DMS53 treated with DMSO at 0.1 percent for 48 hours (cell line): ENCODE data around the gene TRIO.
"Not testable (repeated sequence)": the region's sequence is repeated elsewhere in the genome, so short reads cannot be mapped to it uniquely, and the experiment has no call there.

ENCODE experiments used
- DNase-seq: peaks from one replicate; lab custom pipeline; 2025; ENCODE audit not compliant: unreplicated experiment; lab: John Stamatoyannopoulos, UW

Gene TRIO

DNA sequence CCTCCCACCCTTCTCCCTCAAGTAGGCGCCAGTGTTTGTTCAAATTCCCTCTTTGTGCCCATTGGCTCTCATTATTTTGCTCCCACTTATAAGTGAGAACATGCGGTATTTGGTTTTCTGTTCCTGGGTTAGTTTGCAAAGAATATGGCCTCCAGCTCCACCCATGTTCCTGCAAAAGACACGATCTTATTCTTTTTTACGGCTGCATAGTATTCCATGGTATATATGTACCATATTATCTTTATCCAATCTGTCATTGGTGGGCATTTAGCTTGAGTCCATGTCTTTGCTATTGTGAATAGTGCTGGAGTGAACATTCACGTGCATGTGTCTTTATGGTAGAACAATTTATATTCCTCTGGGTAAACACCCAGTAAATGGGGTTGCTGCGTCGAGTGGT lies 375.5 kb downstream of the TRIO start:
- no peak for DNase-seq

DNA sequence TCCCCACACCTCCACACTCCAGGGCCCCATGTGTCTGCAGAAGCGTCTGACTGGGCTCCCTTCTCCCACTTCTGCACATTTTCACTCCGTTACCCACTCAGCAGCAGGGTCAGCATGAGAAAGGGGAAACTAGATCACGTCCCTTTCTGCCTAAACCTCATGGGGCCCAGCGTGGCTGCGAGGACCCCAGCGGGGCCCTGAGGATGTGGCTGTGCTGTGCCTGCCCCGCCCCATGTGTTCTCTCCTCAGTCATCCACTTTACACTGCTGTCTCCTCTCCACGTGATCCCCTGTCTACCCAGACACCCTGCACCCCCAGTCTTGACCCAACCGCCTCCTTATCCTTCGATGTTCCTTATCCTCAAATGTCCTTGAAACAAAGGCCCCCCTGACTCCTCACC lies 378.6 kb downstream of the TRIO start:
- no peak for DNase-seq

DNA sequence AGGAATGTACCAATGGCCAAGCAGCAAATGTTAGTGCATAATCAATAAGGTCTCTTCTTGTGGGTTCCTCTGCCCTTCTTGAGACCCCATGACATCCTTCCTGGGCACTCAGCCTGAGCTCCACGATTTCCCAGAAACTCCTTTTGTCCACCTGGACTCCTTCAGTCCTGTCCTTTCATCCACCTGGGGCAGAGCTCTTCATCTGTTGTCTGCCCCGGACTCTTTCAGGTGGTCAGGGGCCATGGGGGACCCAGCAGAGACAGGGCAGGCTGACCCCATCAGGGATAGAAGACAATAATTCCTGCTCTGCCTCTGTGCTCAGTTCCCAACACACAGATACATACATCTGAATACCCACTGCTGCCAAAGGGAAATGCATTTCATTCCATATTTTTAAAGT lies 379.6 kb downstream of the TRIO start:
- DNase-seq, result no peak

DNA sequence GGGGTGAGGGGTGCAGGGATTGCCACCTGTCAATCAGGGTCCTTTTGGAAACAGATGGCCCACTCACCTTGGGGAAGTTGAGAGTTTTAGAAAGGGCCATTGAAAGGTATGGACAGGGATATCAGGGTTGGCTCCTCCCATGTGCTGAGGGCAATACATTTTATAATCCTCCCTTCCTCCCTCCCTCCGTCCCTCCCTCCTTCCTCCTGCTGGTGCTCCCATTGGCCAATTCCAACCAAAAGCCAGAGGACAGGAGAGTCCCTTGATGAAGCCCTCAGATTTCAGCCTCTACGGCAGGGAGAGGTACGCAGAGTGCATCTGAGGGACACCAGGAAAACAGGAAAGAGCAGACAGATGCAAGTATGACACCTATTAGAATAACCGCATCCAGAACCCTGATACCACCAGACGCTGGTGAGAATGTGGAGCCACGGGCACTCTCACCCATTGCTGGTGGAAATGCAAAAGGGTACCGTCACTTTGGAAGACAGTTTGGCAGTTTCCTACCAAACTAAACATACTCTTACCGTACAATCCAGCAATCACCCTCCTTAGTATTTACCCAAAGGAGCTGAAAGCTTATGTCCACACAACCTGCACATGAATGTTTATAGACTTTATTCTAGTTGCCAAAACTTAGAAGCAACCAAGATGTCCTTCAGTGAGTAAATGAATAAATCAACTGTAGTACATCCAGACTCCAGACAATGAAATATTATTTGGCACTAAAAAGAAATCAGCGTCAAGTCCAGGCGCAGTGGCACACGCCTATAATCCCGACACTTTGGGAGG lies 380.3 kb downstream of the TRIO start:
- DNase-seq, result no peak

DNA sequence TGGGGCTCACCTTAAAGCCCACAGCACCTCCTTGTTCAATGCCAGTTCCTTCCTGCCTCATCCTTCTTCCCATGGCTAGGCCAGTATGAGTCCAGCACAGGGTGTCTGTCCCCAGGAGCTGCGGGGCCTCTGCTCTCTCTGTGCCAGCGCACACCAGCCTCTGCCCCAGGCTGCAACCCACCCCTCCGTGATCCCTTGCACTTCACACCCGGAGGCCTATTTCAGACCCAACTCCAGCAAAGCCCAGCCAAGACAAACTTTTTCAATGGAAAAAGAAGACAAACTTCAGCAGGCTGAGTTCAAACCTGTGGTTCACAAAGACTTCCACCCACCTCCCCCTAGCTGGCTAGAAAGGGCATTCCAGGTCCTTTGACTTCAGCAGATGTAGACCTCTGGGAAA lies 382.3 kb downstream of the TRIO start:
- no peak for DNase-seq

DNA sequence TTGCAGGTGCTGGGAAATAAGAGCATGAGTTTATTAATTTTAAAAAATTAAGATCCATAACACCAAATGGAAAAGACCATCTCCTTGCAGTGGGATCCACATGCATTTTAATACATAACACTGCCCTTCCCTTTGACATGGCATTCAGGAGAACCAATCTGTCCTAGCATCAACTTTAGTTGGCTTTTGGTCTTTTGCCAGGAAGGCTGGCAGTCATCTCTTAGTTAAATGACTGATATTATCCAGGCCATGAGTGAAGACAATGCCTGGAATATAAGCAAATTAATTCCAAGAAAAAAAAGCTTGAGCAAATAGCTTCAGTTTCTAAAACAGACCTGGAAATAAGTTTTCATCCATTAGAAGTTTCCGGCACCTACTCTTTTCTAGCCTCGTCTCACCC lies 383.4 kb downstream of the TRIO start:
- DNase-seq, result no peak

DNA sequence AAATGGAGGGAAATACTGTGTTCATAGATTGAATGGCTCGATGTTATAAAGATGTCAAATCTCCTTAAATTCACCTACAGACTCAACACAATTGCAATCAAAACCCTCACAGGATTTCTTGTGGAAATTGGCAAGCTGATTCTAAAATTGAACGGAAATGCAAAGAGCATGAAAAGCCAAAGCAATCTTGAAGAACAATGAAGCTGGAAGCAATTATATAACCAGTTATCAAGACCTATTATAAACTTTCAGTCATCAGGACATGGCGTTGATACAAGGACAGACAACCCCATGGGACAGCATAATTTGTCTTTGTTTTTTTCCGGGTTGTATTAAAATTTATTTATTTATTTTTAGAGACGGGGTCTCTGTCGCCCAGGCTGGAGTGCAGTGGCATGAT lies 385.0 kb downstream of the TRIO start:
- DNase-seq, result no peak

DNA sequence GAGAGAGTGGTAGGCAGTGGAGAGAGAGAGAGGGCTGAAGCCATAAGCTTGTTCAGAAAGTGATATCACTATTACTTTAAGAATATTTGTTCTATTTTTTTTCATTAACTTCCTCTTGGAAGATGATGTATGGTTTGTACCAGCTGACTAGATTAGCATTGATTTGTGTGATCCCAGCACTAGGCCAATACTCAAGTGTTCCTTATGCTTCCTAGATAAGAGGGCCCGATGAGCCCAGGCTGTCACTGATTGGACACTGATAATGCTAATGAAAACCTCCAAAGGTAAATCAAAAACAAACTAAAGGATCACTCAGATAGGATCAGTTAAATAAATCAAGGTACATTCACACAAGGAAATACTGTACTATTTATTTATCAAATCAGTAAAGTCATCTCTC lies 385.8 kb downstream of the TRIO start:
- DNase-seq, result no peak

DNA sequence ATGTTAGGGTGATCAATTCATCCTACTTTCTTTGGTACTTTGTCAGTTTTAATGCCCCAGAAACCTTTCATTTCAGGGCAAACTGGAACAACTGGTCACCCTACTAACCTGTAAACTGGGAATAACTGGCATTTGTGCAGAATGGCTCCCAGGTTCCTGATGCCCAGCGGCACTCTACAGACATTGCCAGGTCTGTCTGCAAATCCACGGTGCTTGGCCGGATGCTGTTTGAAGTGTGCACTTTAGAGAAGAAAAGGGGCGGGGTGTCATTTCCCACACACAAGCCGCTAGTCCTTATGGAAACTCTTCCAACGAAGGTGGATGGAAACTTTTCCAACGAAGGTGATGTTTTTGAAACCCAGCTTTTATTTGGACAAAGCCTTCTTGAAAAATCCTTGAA lies 388.5 kb downstream of the TRIO start:
- DNase-seq, result no peak

DNA sequence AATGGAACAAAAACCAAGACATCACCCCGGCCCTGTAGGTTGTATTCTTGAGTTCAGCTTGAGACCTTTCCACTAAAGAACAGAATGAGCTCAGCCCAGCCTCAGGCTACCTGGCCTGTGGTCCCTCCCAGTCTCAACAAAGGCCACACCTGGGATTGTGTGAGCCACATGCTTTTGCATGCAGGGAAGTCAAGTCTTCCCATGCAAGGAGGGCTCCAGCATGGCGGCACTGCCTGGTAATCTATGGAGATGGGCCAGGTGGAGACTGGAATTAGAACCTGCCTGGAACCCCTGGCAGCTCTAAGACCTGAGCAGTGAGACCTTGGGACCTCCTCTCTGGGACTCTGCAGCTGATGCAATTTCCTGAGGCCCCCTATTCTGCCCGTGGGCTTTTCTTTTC lies 389.0 kb downstream of the TRIO start:
- no peak for DNase-seq

DNA sequence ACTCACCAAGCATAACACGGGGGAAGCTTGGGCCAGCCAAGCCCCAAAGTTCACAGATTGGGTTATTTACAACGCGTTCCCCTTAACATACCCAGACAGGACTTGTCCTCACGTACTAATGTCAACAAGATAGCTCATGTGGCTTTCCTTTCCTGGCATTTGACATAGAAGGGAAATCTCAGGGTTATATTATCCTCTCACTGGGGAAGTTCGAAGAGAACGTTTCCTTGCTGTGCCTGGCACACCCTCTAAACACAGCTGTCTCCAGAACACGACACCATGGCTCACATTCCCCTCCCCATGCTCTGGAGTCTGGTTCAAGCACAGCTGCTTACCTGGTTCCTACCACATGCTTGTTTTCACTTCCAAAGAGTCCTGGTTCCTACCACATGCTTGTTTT lies 391.6 kb downstream of the TRIO start:
- no peak for DNase-seq

DNA sequence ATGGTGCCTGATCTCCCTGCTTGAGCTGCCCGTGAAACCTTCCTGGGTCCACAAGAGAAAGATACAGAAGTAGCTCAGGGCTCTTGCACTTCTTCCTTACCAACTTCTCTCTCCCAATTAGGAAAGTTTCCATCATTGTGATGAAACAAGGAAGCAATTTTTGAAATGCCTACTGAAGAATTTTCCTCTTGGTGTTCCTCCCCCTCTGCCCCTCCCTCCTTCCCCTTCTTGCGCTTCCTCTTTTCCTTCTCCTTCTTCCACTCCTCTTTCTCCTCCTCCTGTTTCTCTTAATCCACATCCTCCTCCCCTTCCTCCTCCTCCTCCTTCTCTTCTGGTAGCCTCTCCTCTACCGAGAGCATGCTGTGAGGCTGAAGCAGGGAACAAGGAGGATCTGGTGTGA lies 402.2 kb downstream of the TRIO start:
- no peak for DNase-seq

DNA sequence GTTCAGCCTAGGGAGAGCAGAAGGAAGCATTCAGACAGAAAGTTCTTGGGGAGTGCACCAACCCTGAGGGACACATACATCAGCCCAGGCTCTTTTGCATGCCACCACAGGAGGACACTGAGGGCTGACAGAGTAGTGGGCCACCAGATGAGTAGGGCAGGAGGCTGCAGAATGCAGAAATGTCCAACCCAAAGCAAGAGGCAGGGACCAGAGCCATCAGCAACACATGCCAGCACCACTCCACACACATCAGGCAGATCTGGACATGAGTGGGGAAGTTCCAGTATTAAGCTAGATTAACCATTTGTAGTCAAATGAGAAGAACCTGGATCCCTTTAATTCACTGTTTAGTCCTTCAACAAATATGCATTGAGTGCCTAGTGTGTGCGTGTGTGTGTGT lies 402.7 kb downstream of the TRIO start:
- no peak for DNase-seq

DNA sequence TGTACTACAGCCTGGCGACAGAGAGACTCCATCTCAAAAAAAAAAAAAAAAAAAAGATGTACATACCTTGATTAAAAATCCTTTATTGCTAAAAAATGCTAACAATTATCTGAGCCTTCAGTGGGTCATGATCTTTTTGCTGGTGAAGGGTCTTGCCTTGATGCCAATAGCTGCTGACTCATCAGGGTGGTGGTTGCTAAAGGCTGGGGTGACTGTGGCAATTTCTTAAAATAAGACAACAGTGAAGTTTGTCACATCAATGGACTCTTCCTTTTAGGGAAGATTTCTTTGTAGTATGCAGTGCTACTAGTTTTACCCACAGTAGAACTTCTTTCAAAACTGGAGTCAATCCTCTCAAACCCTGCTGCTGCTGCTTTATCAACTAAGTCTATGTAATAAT lies 404.5 kb downstream of the TRIO start:
- DNase-seq, result no peak

DNA sequence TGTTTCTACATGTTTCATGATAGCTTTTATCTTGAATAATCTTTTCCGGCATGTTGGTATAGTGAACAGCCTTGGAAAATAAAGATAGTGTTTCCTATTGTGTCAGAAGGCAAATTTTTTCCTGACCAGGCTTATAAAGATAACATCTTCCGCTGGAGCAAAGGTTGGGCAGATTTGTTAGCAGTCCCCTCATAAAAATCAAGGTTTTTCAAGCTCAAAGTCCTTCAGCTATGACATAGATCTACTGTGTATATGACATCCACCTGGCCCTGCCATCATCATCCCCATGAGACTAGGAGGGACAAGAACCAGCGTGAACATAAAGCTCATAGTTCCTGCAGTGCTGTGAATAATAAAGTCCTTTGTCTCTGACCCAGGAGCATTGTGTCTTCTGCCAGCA lies 408.1 kb downstream of the TRIO start:
- no peak for DNase-seq

DNA sequence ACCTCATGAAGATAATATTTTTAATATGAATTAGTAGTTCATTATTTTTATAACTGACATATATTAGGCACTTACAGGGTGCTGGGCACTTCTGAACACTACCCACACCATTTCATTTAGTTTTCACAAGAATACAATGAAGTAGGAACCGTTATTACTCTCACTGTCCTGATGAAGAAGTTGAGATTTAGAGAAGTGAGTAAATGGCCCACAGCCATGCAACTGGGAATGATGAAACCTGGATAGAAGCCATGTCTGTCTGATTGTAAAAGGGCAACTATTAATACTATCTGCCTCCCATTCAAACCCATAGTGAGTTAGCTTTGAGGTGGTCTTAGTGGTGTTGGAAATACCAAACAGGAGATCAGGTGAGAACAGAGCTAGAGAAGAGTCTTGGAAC lies 408.9 kb downstream of the TRIO start:
- no peak for DNase-seq

DNA sequence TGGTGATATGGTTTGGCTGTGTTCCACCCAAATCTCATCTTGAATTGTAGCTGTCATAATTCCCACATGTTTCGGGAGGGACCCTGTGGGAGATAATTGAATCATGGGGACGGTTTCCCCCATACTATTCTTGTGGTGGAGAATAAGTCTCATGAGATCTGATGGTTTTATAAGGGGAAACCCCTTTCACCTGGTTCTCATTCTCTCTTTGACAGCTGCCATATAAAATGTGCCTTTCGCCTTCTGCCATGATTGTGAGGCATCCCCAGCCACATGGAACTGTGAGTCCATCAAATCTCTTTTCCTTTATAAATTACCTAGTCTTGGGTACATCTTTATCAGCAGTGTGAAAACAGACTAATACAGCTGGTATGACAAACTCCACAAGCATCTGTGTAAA lies 411.1 kb downstream of the TRIO start:
- DNase-seq, result not testable (repeated sequence)

DNA sequence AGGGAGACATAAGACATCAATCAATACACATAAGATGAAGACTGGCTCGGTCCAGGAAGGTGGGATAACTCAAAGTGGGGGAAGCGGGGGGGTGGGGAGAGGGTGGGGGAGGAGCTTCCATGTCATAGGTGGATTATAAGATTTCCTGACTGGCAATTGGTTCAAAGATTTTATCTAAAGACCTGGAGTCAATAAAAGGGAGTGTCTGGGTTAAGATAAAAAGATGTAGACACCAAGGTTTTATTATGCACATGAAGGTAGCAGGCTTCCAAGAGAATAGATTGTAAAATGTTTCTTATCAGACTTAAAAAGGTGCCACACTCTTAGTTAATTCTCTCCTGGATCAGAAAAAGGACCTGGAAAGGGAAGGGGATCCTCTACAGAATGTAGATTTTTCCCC lies 412.9 kb downstream of the TRIO start:
- DNase-seq, result no peak

DNA sequence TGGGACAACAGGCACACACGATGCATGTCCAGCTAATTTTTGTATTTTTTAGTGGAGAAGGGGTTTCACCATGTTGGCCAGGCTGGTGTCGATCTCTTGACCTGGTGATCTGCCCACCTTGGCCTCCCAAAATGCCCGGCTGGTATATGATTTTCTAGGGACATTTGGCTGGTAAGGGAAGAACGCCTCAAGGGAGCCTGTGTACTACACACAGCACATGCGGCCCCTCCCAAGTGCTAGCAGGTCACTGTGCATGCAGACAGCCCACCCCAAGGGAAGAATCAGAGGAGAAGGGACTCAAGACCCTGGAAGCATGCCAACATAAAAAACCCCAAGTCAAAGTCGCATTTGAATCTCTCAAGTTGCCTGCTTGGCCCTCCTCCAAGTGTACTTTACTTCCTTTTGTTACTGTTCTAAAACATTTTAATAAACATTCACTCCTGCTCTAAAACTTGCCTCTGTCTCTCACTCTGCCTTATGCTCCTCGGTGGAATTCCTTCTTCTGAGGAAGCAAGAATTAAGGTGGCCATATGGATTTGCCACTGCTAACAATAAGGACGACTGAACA lies 414.1 kb downstream of the TRIO start:
- DNase-seq, result no peak

DNA sequence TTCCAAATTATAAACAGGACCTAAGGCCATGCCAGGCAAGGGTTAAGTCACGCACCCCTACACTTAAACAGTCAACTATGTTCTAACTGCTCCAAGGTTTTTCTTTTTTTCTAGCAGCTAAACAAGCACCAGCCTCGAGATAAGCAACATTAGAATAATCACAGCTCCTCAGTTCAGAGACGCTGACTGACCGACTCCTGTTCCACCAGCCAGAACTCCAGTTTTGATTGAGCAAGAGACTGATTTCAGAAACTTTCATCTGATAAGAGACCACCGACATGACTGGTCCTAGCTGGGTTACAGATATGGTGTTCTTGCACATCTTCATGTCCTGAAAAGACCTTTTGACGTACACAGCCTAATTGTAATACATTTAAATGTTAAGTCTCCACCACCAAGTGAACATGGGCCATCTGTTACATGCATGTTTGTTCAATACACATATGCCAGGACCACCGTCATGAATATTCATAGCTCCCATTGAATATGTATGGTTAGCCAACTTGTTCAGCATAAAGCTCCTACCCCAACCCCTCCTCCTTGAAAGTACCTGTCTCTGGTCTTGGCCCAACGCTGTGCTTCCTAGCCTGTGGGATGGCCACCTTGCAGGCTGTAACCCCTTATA lies 414.8 kb downstream of the TRIO start:
- no peak for DNase-seq
